ENCODE results near the gene CCDC27.

Gene CCDC27

GRCh38 chr1:3759164-3759563, 6.9 kb downstream of the CCDC27 start:
- DNase-seq (ENCODE audit: low read depth in 2 of 2) = no peak

- DNase-seq (ENCODE audit: low read depth in 2 of 2) = no peak
These were observed 7.5 kb downstream of the CCDC27 start for GRCh38 chr1:3759796-3760195.

DNA sequence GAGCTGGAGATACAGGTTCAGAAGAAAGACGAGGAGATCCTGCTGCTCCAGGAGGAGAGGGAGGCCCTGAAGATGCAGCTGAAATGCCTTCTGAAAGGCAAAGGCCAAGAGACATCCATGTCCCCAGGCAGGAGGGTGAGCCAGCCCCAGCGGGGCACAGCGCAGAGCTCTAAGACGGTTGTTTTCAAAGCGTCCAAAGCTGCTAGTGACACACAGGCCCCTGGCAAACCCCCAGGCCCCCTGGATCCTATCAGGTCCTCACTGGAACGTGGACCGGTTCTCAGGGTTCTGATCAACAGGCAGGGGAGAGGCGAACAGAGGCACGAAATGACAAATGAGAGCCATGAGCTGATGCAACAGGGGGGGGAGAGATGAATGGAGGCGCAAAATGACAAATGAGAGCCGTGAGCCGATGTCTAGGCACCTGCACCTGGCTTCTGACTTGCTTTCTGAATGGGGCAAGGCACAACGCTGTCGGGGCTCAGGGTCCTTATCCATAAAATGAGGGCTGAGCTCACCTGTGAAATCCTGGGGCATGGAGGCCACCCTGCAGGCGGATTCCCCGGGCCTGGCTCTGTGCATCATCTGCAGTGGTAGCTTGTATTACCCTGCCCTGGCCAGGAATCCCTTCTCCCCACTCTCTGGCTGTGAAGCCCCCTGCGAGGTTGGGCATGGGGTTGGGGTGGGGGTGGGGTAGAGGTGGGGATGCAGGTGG, 9.2 kb downstream of the CCDC27 start:
- no peak for DNase-seq (ENCODE audit: low read depth in 2 of 2)

DNA sequence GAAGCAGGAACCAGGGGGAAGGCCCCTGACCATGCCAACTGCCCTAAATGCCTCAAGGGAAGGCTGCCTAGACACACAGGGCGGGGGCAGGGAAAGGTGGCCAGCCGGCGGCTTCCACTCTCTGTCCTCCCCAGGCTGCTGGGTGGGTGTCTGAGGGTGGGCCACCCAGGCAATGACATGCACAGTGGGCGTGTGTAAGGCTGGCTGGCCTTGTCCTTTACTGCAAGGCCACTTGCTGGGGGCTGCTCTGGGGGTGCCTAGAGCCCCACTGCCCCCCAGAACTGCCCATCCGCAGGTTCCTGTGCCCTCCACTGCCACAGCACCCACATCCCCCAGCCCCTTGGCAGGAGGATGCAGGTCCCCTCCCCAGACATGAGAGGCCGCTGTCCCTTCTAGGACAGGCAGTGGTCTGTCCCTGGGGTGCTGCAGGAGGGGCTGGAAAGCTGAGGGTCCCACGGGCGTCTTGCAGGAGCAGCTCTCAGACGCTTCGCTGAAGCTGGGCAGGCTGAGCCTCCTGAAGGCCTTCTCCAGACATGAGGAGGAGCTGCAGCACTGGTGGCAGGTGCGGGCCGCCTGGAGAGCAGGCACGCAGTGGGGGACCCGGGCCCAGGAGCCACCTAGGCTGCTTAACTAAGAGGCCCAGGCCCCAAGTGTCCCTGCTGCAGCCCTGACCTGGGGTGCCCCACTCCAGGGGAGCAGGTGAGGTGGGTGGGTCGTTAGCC, 10.1 kb downstream of the CCDC27 start:
- DNase-seq (ENCODE audit: low read depth in 2 of 2) = no peak

GRCh38 chr1:3762873-3763228, 10.6 kb downstream of the CCDC27 start:
- DNase-seq (ENCODE audit: low read depth in 2 of 2) = no peak

DNA sequence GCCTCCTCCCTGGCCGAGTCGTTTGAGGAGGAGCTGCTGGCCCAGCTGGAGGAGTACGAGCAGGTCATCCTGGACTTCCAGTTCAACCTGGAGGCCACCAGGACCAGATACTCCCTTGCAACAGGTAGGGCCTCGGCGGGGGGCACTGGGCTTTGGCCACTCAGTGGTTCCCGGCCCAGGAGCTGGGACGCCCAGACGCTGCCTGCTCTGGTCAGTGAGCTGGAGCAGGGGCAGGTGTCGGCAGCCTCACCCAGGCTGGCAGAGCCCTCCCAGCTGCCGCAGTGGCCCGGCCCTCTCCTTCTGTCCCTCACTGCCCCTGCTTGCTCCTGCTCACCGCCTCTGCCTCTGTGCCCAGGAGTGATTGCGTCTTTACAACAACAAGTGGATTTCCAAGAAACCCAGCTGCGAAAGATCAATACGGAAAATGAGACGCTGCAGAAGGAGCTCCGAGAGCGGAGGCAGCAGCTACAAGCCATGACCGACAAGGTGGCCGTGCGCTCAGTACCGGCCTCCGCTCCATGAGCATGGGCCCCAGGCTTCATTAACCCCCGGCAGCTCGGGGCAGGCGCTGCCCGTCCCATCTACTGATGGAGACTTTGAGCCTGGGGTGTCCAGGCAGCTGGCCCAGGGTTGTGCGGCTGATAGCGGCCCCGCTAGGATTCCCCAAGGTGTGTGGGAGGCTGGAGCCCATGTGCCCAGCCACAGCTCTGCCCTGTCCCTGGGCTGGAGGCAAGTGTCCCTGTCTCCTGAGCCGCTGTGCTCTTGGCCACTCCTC, 11.3 kb downstream of the CCDC27 start:
- DNase-seq (ENCODE audit: low read depth in 2 of 2) = no peak

DNA sequence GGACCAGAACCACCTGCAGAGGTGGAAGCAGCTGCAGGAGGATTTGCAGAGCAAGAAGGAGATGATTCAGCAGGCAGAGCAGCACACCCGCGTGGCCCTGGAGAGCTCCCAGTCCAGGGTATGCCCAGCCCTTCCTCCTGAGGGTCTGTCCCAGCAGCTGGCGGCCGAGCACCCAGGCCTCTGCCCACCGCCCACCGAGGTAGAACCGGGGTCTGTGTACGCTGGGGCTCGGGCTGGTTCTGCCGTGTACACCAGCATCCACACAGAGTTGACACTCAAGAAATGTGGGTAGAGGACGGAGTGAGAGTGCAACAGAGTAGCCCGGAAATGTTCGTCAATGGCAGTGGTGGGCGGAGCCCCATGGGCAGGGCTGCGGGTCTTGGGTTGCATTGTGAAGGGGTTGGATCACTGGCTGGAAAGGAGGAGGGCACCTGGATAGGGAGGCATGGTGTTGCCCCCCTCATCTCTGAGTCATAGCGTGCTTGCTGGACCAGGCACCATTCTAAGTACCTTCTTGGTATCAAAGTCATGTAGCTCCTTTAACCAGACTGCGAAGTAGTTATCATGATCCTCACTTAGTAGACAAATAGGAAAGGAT, 15.2 kb downstream of the CCDC27 start:
- no peak for DNase-seq (ENCODE audit: low read depth in 2 of 2)

DNA sequence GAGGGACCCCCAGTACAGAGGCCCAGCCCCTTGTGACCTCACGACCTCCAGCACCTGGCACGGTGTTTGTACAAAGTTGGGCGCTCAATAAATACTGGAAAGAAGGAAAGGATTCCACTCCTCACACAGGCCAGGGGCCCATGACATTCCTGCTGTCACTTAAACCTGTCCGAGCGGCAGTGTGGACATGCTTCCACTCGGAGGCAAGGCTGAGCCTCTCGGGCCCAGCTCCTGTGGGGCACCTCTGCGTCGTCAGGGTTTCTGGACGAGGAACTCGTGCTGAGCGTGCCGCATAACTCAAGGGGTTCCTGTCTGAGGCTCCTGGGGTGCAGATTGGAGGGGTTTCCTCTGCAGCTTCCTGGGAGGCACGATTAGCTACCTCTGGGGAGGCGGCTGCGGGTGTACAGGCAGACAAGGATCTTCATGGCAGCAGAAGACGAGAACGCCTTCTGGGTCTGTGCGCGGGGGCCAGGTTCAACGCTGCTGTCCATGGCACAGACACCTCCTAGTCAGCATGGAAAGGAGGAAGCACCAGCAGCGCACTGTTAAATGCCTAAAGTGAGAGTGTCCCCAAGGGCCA, 16.7 kb downstream of the CCDC27 start:
- DNase-seq (ENCODE audit: low read depth in 2 of 2) = no peak

GRCh38 chr1:3770047-3770765, 18.0 kb downstream of the CCDC27 start:
- no peak for DNase-seq (ENCODE audit: low read depth in 2 of 2)

DNA sequence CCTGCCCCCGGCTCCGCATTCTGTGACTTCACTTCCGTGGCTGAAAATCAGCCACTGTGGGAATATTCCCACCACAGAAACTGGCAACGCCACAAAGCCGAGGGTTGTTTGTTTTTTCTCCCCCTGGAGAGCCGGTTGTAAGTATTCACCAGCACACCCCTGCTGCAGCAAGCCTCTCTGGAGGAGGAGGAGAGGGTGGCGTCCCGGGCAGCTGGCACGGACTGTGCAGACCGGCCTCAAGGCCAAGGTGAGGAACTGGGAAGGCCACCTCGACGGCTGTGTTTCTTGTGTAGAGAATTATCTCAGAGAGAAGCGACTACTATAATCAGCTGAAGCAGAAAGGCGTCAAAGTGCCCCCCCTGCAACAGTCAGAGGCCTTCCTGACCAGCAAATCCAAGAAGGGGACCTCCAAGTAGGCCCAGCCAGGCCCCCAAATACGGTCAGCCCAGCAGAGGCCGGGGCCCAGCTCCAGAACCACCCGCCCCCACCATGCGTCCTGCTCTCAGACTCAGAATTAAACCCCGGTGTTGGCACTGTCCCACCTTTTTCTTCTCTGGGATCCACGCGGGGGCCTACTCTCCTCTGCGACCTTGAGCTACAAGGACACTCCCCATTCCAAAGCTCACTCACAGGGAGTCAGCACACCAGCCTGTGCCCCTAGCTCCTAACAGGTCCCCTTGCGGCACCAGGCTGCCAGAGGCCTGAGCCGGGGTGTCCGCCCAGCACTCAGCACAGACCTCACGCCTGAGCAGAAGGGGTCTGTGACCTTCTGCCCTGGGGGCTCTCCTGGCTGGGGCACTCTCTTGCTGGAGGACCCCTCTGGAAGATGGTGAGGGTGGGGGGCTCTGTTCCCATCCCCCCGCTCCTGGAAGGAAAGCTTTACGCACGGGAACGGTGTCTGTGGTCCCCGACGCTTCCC, 19.1 kb downstream of the CCDC27 start:
- no peak for DNase-seq (ENCODE audit: low read depth in 2 of 2)

DNA sequence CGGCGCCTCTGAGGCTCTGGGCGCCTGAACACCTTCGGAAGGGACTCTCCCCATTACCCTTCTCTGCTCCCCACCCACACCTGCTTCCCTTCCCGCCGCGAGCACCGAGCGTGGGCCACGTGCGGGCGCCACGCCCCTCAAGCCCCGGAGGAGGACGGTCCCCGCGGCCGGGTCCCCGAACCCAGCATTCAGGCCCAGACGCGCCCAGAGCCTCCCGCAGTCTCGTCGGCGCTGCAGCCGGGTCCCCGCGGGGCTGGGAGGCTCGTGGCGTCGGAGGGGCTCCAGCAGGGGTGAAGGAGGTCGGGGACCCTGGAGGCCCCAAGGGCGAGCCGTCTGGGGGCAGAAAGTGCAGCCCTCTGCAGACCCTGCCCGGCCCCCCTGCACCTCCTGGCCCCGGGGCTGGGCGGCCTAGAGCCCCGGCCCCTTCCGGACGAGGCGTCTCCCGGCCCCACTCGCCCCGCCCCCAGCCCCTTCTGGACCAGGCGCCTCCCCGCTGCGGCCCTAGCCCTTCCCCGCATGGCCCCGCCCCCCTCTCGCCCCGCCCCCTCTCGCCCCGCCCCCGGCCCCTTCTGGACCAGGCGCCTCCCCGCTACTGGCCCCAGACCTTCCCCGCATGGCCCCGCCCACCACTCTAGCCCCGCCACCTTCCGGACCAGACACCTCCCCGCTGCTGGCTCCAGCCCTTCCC, 19.9 kb downstream of the CCDC27 start:
- peak; percentile 59 to 72 for DNase-seq (ENCODE audit: low read depth in 2 of 2)

DNA sequence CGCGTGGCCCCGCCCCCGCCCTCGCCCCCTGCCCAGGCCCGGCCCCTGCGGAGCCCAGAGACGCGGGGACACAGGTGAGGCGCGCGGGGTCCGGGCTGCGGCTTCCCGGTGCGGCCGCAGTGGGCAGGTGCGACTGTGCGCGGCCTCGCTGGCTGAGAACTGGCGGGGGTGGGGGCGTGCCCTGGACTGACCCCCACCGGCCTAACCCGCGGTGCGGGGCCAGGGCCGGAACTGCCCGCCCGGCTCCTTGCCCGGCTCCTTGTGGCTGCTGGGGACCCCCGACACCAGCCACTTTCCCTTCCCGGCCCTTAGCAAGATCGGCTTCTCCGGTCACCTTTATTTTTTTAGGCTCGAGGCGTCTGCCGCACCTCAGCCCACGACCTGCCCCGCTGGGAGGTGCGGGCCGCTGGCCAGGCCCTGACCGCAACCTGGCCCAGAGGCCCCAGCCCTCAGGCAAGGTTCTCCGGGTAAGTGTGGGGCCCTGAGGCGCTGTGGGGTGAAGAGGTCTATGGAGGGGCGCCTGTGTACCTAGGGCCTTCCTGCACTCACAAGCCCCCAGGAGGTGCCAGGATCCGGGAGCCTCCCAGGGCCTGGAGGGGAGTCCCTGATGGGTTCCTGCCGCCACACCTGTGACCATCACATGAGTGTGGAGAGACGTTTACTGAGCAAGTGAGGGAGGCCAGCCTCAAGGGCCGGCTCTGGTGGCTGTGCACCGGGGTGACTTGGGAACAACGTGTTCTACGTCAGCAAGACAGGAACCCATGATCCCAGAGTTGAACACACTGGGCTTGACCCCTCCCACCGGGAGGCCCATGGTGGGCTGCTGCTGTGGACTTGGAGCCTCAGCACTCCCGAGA, 20.7 kb downstream of the CCDC27 start, which contains the start of gene SMIM1:
TSS of gene SMIM1 (plus strand) at position 35 of the 857 bp plus-strand sequence. CDS start 2,625 bp downstream, outside the sequence.
- no peak for DNase-seq (ENCODE audit: low read depth in 2 of 2)

GRCh38 chr1:3773572-3774275, 21.5 kb downstream of the CCDC27 start:
- no peak for DNase-seq (ENCODE audit: low read depth in 2 of 2)

DNA sequence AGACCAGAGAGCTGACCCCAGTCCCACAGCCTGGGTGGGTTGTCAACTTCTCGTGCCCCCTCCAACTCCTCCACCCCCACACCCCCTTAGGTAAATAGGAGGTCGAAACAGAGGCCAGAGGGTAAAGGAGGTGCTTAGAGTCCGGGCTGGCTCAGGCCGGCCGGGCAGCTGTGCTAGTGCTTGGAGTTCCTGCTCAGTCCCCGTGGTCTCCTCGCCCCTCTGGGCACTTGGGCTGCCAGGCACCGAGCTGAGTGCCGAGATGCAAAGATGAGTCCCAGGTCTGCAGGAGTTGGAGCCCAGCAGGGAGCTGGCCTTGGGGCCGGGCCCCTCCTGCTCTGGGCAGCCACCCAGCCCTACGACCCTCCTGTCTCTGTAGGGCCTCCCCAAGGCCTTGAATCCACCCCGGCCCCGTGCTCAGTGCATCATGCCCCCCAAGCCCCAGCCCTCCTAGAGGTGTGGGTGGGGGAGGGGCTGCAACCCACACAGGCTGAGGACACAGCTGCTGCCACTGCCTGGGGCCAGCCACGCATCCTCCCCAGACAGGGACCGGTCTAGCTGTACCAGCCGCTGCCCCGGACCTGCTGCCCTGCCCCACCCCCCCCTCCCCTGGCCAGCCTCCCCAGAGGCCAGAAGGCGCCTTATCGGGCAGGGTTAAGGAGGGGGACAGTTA, 22.2 kb downstream of the CCDC27 start:
- no peak for DNase-seq (ENCODE audit: low read depth in 2 of 2)

DNA sequence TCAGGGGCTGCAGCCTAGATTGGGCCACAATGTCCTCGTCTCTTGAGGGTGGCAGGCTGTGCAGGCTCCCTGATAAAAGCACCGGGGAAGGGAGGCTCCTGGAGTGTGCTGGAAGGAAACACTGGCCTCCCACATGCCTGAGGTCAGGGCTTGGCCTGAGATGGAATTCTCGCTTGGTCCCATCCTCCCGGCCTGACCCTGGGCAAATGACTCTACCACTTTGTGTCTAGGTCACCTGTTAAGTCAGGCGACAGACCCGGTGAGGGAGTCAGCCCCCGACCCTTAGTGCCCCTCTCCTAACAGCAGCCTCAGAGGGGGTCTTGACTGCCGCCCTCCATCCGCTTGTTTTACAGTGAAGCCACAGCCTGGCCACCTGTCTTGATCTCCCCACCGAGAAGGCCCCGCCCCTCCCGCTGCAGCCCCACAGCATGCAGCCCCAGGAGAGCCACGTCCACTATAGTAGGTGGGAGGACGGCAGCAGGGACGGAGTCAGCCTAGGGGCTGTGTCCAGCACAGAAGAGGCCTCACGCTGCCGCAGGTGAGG, 22.8 kb downstream of the CCDC27 start:
- no peak for DNase-seq (ENCODE audit: low read depth in 2 of 2)

- DNase-seq (ENCODE audit: low read depth in 2 of 2) = no peak
These were observed 23.4 kb downstream of the CCDC27 start for GRCh38 chr1:3775490-3776230.

Measured in activated CD8-positive, alpha-beta memory T cell treated with anti-CD3 and anti-CD28 coated beads for 4 hours (primary cell).